H1 (cell line): Measurements from ENCODE around the gene RPS17.
A peak's percentile ranks its signal among the peaks of the same experiment; 100 is the strongest.

Experiments
- BCL11A ChIP-seq, 2 experiments: IDR thresholded peaks; one replicate each; pipeline ENCODE4 v1.6.1; 2011; ENCODE audit warnings: low read depth in 2 of 2, low read length in 2 of 2, mild to moderate bottlenecking in 2 of 2
- CEBPB ChIP-seq: IDR thresholded peaks from 2 replicates; pipeline ENCODE4 v1.6.1; 2012; ENCODE audit warnings: low read depth, low read length
- CTCF ChIP-seq, 3 experiments: IDR thresholded peaks; 1 replicate in 2 of 3; 2 replicates in 1 of 3; pipeline versions ENCODE4 v1.5.1 to v1.6.1; 2011; ENCODE audit warnings: low read length in 3 of 3, mild to moderate bottlenecking in 3 of 3, inconsistent platforms in 2 of 3, low read depth in 1 of 3, moderate library complexity in 1 of 3; ENCODE audit not compliant: insufficient read depth in 1 of 3; ENCODE audit errors: control extremely low read depth in 1 of 3
- EZH2 ChIP-seq: fragments of 200-600 bp; sonication (generic); IDR thresholded peaks from 2 replicates; pipeline ENCODE4 v1.7.1; 2012; ENCODE audit warnings: low read depth, mild to moderate bottlenecking, moderate library complexity, low read length, inconsistent platforms; ENCODE audit not compliant: severe bottlenecking
- GABPA ChIP-seq: IDR thresholded peaks from 2 replicates; pipeline ENCODE4 v1.6.1; 2011; ENCODE audit warnings: mild to moderate bottlenecking, low read length, moderate library complexity, borderline replicate concordance; ENCODE audit not compliant: insufficient read depth
- JUND ChIP-seq: IDR thresholded peaks from 2 replicates; pipeline ENCODE4 v1.6.1; 2011; ENCODE audit warnings: mild to moderate bottlenecking, improper control_type of control experiment, low read length
- POLR2A ChIP-seq, 2 experiments: IDR thresholded peaks; 1 replicate in 1 of 2; 2 replicates in 1 of 2; pipeline ENCODE4 v1.6.1; 2011; ENCODE audit warnings: low read depth in 2 of 2, low read length in 2 of 2, mild to moderate bottlenecking in 2 of 2; ENCODE audit errors: control extremely low read depth in 1 of 2
- POLR2AphosphoS5 ChIP-seq: IDR thresholded peaks from 2 replicates; pipeline ENCODE4 v1.6.1; 2011; ENCODE audit warnings: low read depth, low read length
- RAD21 ChIP-seq, 2 experiments: IDR thresholded peaks in 1 of 2; conservative IDR thresholded peaks in 1 of 2; 2 replicates each; pipeline ENCODE4 v1.6.1; 2011; ENCODE audit warnings: low read depth in 2 of 2, low read length in 2 of 2, improper control_type of control experiment in 1 of 2, inconsistent platforms in 1 of 2, mild to moderate bottlenecking in 1 of 2, moderate library complexity in 1 of 2
- RXRA ChIP-seq: IDR thresholded peaks from 2 replicates; pipeline ENCODE4 v1.6.1; 2011; ENCODE audit warnings: low read depth, mild to moderate bottlenecking, low read length, moderate library complexity; ENCODE audit not compliant: insufficient read depth
- SIX5 ChIP-seq: IDR thresholded peaks from 2 replicates; pipeline ENCODE4 v1.6.1; 2011; ENCODE audit warnings: mild to moderate bottlenecking, low read depth, low read length
- TAF7 ChIP-seq: optimal IDR thresholded peaks from 2 replicates; pipeline ENCODE3; 2011; ENCODE audit warnings: low read depth, mild to moderate bottlenecking, inconsistent platforms, low read length, moderate library complexity, borderline replicate concordance
- TF ChIP-seq, protein P1 (sequence below): IDR thresholded peaks from 2 replicates; pipeline ENCODE4 v1.6.1; 2011; ENCODE audit warnings: low read length, improper control_type of control experiment

GRCh38 chr15:82535566-82536408 is 4.5 kb downstream of the RPS17 start:
- no peak for TF ChIP-seq CTCF (IDR thresholded peaks at IDR 0.05; ENCODE audit: control extremely low read depth in 1 of 3, insufficient read depth in 1 of 3, low read depth in 1 of 3, low read length in 3 of 3)
- peak; percentile 69 to 86 for TF ChIP-seq POLR2A (IDR thresholded peaks at IDR 0.05; ENCODE audit: control extremely low read depth in 1 of 2, low read depth in 2 of 2, low read length in 2 of 2)
- peak; percentile 76 for TF ChIP-seq POLR2AphosphoS5
- TF ChIP-seq EZH2 = no peak
- TF ChIP-seq SIX5 = no peak
- no peak for TF ChIP-seq RAD21 (IDR thresholded peaks at IDR 0.05 in 1 of 2, conservative IDR thresholded peaks at IDR 0.05 in 1 of 2; ENCODE audit: low read depth in 2 of 2, low read length in 2 of 2)
- TF ChIP-seq BCL11A (IDR thresholded peaks at IDR 0.05; ENCODE audit: low read depth in 2 of 2, low read length in 2 of 2) = no peak
- TF ChIP-seq TAF7 = peak; percentile 15
- TF ChIP-seq JUND = no peak
- no peak for TF ChIP-seq RXRA
- no peak for TF ChIP-seq CEBPB
- TF ChIP-seq, protein P1, sequence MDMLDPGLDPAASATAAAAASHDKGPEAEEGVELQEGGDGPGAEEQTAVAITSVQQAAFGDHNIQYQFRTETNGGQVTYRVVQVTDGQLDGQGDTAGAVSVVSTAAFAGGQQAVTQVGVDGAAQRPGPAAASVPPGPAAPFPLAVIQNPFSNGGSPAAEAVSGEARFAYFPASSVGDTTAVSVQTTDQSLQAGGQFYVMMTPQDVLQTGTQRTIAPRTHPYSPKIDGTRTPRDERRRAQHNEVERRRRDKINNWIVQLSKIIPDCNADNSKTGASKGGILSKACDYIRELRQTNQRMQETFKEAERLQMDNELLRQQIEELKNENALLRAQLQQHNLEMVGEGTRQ = no peak
- TF ChIP-seq GABPA = no peak
